Common myeloid progenitor, CD34-positive (primary cell): Measurements from ENCODE around the gene TTLL5.

Source experiments
- CTCF ChIA-PET: fragments of 350-600 bp; sonication (Branson Sonifier 250); formaldehyde crosslinking; loops from one replicate; lab custom pipeline; 2021; ENCODE audit warnings: antibody characterized with exemption; lab: Charles Lee
- POLR2A ChIA-PET: fragments of 350-600 bp; sonication (Branson Sonifier 250); formaldehyde crosslinking; loops from one replicate; lab custom pipeline; 2021; ENCODE audit warnings: antibody characterized with exemption; lab: Charles Lee
- DNase-seq, 3 donors: peaks; one replicate each; pipeline versions ENCODE4 v3.0.0 to v3.0.0-alpha.2; 2013
- H3K27ac ChIP-seq, 2 experiments: 1 replicate in 1 of 2; 2 replicates in 1 of 2; pipeline ENCODE4 v1.7.0; 2013; ENCODE audit warnings: inconsistent platforms in 2 of 2, low read length in 2 of 2, mild to moderate bottlenecking in 2 of 2, low read depth in 1 of 2, moderate library complexity in 1 of 2; ENCODE audit not compliant: severe bottlenecking in 2 of 2, insufficient read depth in 1 of 2, poor library complexity in 1 of 2
- H3K27me3 ChIP-seq, 5 experiments: replicated peaks in 2 of 5; 1 replicate in 3 of 5; 2 replicates in 2 of 5; pipeline versions ENCODE4 v1.6.1 to v1.7.0; 2013; ENCODE audit warnings: low read length in 4 of 5, mild to moderate bottlenecking in 2 of 5, moderate library complexity in 2 of 5, inconsistent platforms in 1 of 5; ENCODE audit not compliant: insufficient read depth in 5 of 5, control insufficient read depth in 4 of 5
- H3K36me3 ChIP-seq, 4 experiments: 1 replicate in 2 of 4; 2 replicates in 2 of 4; pipeline versions ENCODE4 v1.6.1 to v1.7.0; 2013; ENCODE audit warnings: low read length in 3 of 4, control low read depth in 1 of 4, mild to moderate bottlenecking in 1 of 4; ENCODE audit not compliant: control insufficient read depth in 4 of 4, insufficient read depth in 4 of 4
- H3K4me1 ChIP-seq, 4 experiments: 1 replicate in 3 of 4; 2 replicates in 1 of 4; pipeline versions ENCODE4 v1.6.1 to v1.7.1; 2013; ENCODE audit warnings: low read length in 3 of 4, mild to moderate bottlenecking in 3 of 4, control low read depth in 1 of 4, inconsistent platforms in 1 of 4, moderate library complexity in 1 of 4; ENCODE audit not compliant: control insufficient read depth in 4 of 4, insufficient read depth in 4 of 4; ENCODE audit errors: control extremely low read depth in 1 of 4
- H3K4me3 ChIP-seq, 7 experiments: 1 replicate in 4 of 7; 2 replicates in 3 of 7; pipeline versions ENCODE4 v1.5.1 to v1.7.0; 2013; ENCODE audit warnings: mild to moderate bottlenecking in 7 of 7, low read length in 6 of 7, moderate library complexity in 6 of 7, inconsistent platforms in 2 of 7, low read depth in 2 of 7, control low read depth in 1 of 7; ENCODE audit not compliant: insufficient read depth in 4 of 7, control insufficient read depth in 1 of 7; ENCODE audit errors: extremely low read depth in 1 of 7
- H3K9me3 ChIP-seq, 5 experiments: 1 replicate in 4 of 5; 2 replicates in 1 of 5; pipeline versions ENCODE4 v1.6.1 to v1.7.1; 2013; ENCODE audit warnings: low read length in 4 of 5, mild to moderate bottlenecking in 2 of 5, inconsistent platforms in 1 of 5, low read depth in 1 of 5, moderate library complexity in 1 of 5; ENCODE audit not compliant: control insufficient read depth in 4 of 5, insufficient read depth in 2 of 5; ENCODE audit errors: control extremely low read depth in 1 of 5
- WGBS: methylation state at CpG from one replicate; pipeline ENCODE4 v1.1.5; 2013; ENCODE audit not compliant: insufficient coverage; 5-methylcytosine and 5-hydroxymethylcytosine counted together

The TTLL5 gene

DNA sequence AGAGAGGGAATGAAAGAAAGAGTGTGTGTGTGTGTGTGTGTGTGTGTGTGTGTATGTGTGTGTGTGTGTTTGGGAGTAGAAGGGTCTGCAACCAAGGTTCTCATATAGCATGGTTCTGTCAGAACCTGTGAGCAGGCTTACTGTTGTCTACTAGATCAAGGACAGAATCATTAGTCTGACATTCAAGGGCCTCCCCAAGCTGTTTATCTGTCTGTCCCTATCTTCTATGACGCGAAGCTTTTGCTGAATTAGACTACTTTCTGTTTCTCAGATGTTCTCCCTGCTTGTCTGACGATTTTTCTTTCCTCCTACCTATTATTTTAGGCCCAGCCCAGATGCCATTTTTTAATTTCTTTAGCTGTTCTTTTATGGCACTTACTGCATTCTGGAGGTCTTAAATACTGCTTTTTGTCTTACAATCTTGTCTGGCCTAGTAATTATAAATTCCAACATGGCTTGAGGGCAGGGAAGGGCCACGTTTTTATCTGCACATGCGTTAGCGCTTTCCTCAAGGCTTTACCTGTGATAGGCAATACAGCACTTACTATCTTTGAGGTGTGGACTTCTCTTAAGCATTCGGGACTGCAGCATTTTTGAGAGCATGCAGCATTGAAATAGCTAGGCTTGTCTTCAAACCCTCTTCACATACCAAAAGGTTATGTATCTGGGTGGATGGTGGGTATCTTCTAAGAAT lies 150.2 kb downstream of the TTLL5 start:
- DNase-seq = no peak
- no peaks in the 10 kb centered on the region for H3K9me3 ChIP-seq
- 100% methylated on average over 5 of the region's 7 CpGs for WGBS
- ChIA-PET CTCF (no interaction called here), POLR2A (no interaction called here)
- peaks cover 9 to 31% (median 19%) of the 10 kb centered on the region in 4 experiments for H3K36me3 ChIP-seq
- H3K27me3 ChIP-seq = no peaks in the 10 kb centered on the region
- H3K4me1 ChIP-seq = no peaks in the 10 kb centered on the region
- no peak overlapping the region for H3K27ac ChIP-seq
- H3K4me3 ChIP-seq = no peak overlapping the region

GRCh38 chr14:75811872-75812499 lies 150.9 kb downstream of the TTLL5 start:
- ChIA-PET POLR2A (interaction anchor here (0.5 kb wide), 1 partner anchor 30 kb away, joined by 3 read pairs; no protein-coding TSS in a partner anchor), CTCF (interaction anchor here (0.5 to 1.3 kb wide), 2 partner anchors 9 to 826 kb away, joined by 3 to 6 read pairs; no protein-coding TSS in a partner anchor)
- 97% methylated on average over 5 of the region's 7 CpGs for WGBS

DNA sequence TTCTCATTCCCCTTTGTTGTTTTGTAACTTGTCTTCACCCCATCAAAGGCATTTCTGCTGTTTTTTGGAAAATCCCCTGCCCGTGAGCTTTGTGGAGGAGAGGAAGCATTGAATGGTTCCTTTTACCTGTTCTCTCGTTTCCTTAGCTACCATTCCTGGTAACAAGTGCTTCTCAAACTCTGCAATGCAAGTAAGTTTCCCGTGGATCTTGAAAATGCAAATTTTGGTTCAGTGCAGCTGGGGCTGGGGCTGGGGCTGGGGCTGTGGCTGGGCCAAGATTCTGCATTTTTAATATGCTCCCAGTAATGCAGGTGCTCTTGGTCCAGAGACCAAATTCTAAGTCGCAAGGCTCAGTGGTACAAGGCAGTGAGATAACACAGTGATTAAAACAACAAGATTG lies 151.6 kb downstream of the TTLL5 start:
- H3K27ac ChIP-seq = no peak overlapping the region
- no peak for DNase-seq
- 86% methylated on average over 3 of the region's 4 CpGs for WGBS
- H3K9me3 ChIP-seq = no peaks in the 10 kb centered on the region
- peaks cover 4 to 22% (median 18%) of the 10 kb centered on the region in 4 experiments for H3K36me3 ChIP-seq
- H3K4me3 ChIP-seq = no peak overlapping the region
- CTCF ChIA-PET = interaction anchor here (0.5 to 1.3 kb wide), 2 partner anchors 9 to 825 kb away, joined by 3 to 6 read pairs; no protein-coding TSS in a partner anchor
- H3K4me1 ChIP-seq = no peaks in the 10 kb centered on the region
- no peaks in the 10 kb centered on the region for H3K27me3 ChIP-seq
- POLR2A ChIA-PET = interaction anchor here (0.5 kb wide), 1 partner anchor 31 kb away, joined by 3 read pairs; no protein-coding TSS in a partner anchor

More at GRCh38 chr14:75811872-75812499, 150.9 kb downstream of the TTLL5 start:
- no peak overlapping the region for H3K27ac ChIP-seq
- DNase-seq = no peak
- H3K9me3 ChIP-seq = no peaks in the 10 kb centered on the region
- no peaks in the 10 kb centered on the region for H3K4me1 ChIP-seq
- H3K4me3 ChIP-seq = no peak overlapping the region
- peaks cover 6 to 25% (median 18%) of the 10 kb centered on the region in 4 experiments for H3K36me3 ChIP-seq
- no peaks in the 10 kb centered on the region for H3K27me3 ChIP-seq

- POLR2A ChIA-PET = no interaction called here
- Histone ChIP-seq H3K4me3 (no peak overlapping the region), H3K36me3 (peaks cover 8 to 51% (median 27%) of the 10 kb centered on the region in 4 experiments), H3K27me3 (no peaks in the 10 kb centered on the region), H3K9me3 (no peaks in the 10 kb centered on the region), H3K4me1 (no peaks in the 10 kb centered on the region), H3K27ac (no peak overlapping the region)
- CTCF ChIA-PET = interaction anchor here (1.4 kb wide), 1 partner anchor 13 kb away, joined by 5 read pairs; no protein-coding TSS in a partner anchor
- 100% methylated on average over 4 of the region's 4 CpGs for WGBS
- DNase-seq = no peak
Observed at GRCh38 chr14:75820761-75821160, 159.7 kb downstream of the TTLL5 start.

DNA sequence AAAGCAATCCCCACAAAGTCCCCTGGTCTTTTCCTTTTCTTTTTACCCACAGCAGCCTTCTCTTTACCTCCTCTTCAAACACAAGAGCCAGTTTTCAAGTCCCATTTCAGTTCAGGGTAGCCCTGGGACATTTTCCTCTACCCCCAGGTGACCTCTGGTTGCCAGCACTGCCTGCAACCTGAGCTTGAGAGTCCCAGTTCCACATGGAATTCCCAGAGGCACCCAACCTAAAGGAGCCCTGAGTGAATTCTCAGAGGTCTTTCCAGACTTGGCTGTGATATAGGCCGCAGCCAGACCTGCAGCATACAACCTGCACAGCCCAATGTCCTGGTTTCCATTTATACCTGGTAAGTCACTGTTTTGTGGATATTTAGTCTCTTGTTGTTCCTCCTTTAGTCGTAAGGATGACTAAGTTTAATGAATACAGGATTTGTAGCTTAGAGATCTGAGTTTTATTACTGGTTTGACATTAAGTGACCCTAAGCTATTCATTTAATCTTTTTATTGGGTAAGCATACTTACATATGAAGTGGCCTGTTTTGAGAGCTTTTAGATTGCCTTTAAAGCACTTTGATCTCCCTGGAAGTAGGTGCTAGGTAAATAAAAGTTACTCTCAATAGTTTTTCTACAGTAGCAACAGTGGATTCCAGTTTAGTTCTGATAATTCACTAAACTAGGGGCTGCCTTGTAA lies 160.9 kb downstream of the TTLL5 start:
- Histone ChIP-seq H3K9me3 (no peaks in the 10 kb centered on the region), H3K4me1 (no peaks in the 10 kb centered on the region), H3K4me3 (no peak overlapping the region), H3K36me3 (peaks cover 8 to 49% (median 28%) of the 10 kb centered on the region in 4 experiments), H3K27ac (no peak overlapping the region), H3K27me3 (no peaks in the 10 kb centered on the region)
- CTCF ChIA-PET = interaction anchor here (0.6 to 1.4 kb wide), 3 partner anchors 9 to 1579 kb away, joined by 3 to 5 read pairs (median 3); no protein-coding TSS in a partner anchor
- POLR2A ChIA-PET = no interaction called here
- WGBS = 100% methylated on average over 1 of the region's 2 CpGs
- no peak for DNase-seq

- 96% methylated on average over 5 of the region's 7 CpGs for WGBS
- H3K27ac ChIP-seq = no peak overlapping the region
- H3K4me1 ChIP-seq = no peaks in the 10 kb centered on the region
- DNase-seq = no peak
- ChIA-PET CTCF (interaction anchor here (0.6 to 1.4 kb wide), 2 partner anchors 9 to 1579 kb away, joined by 3 read pairs; no protein-coding TSS in a partner anchor), POLR2A (no interaction called here)
- H3K27me3 ChIP-seq = no peaks in the 10 kb centered on the region
- H3K36me3 ChIP-seq = peaks cover 8 to 46% (median 25%) of the 10 kb centered on the region in 4 experiments
- no peaks in the 10 kb centered on the region for H3K9me3 ChIP-seq
- no peak overlapping the region for H3K4me3 ChIP-seq
Observed at GRCh38 chr14:75822522-75823141, 161.6 kb downstream of the TTLL5 start.
